ENCODE data around the gene MYO6. TPM values are rescaled to one million over a fixed set of nuclear protein-coding genes. Genes with fewer than 3 reads are reported as not detected.

MYO6 gene
- polyA plus RNA-seq, 1 donor (not counting 4 experiments of a cell fraction or from before 2014, with no cell fraction given): 24.5 TPM

DNA sequence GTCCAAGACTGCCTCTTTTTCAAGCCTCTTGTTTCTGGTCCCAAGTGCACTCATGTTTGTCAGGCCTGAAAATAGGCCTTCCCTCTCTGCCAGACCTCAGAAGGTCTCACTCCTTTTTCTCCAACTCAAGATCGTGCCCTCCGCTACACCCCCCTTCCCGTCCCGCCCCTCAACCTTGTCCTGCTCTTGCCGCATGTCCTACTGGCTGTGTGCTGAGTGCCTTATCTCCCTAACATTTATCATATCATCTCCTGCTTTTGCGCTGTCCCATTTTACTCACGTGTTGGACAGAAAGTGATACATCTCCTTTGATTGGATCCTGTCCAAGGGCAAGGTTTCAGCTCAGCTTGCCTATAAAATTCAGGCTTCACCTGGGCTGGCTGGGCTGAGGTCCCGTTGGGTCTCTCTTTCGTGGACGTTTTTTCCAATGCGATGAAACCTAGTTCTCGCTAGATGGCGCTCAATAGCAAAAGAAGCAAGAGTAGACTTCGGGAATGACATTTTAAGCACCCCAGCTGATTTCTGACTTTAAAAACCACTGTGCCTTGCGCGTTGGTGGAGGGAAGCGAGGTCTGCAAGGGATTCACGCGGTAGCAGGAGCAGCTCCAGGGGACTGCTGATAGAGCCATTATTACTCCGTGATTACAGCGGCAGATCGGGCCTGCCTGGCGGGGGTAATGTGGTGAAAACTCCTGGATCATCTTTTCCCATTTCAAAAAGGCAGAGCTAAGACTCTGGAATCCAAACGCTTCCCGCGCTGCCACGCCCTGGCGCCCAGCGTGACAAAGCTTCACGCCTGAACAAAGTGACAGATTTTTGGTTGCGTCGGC is 185.8 kb downstream of the MYO6 start:
- no peaks in the 10 kb centered on the region for H3K36me3 ChIP-seq (ENCODE audit: control insufficient read depth in 2 of 2, extremely low read depth in 1 of 2, insufficient read depth in 2 of 2, low read length in 2 of 2)
- no peaks in the 10 kb centered on the region for H4K20me1 ChIP-seq (ENCODE audit: control insufficient read depth, extremely low read depth, insufficient read depth, low read length)
- H3K4me3 ChIP-seq (ENCODE audit: control insufficient read depth in 2 of 3, extremely low read depth in 1 of 3, insufficient read depth in 2 of 3, low read depth in 1 of 3, low read length in 3 of 3): peak overlapping the region in 2 of 3 experiments; percentile 2 to 16
- no peaks in the 10 kb centered on the region for H3K79me2 ChIP-seq (ENCODE audit: control insufficient read depth, insufficient read depth, low read length)
- TF ChIP-seq, protein P1, sequence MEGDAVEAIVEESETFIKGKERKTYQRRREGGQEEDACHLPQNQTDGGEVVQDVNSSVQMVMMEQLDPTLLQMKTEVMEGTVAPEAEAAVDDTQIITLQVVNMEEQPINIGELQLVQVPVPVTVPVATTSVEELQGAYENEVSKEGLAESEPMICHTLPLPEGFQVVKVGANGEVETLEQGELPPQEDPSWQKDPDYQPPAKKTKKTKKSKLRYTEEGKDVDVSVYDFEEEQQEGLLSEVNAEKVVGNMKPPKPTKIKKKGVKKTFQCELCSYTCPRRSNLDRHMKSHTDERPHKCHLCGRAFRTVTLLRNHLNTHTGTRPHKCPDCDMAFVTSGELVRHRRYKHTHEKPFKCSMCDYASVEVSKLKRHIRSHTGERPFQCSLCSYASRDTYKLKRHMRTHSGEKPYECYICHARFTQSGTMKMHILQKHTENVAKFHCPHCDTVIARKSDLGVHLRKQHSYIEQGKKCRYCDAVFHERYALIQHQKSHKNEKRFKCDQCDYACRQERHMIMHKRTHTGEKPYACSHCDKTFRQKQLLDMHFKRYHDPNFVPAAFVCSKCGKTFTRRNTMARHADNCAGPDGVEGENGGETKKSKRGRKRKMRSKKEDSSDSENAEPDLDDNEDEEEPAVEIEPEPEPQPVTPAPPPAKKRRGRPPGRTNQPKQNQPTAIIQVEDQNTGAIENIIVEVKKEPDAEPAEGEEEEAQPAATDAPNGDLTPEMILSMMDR (optimal IDR thresholded peaks at IDR 0.05 in 1 of 3, IDR thresholded peaks at IDR 0.05 in 1 of 3, conservative IDR thresholded peaks at IDR 0.05 in 1 of 3; ENCODE audit: extremely low read depth in 1 of 3, insufficient read depth in 2 of 3, low read length in 3 of 3): peak; percentile 67 to 81 (median 68)
- no peak for TF ChIP-seq EZH2 (IDR thresholded peaks at IDR 0.05; ENCODE audit: low read length)
- DNase-seq (ENCODE audit: low read depth, low spot score) (peak; percentile 15), FAIRE-seq (peak; percentile 83)
- no peaks in the 10 kb centered on the region for H3K4me1 ChIP-seq (ENCODE audit: control insufficient read depth, extremely low read depth, insufficient read depth, low read length)
- no peaks in the 10 kb centered on the region for H3K9me3 ChIP-seq (ENCODE audit: control insufficient read depth, low read depth, low read length)
- H3K9me1 ChIP-seq (ENCODE audit: control insufficient read depth, extremely low read depth, insufficient read depth, low read length): no peaks in the 10 kb centered on the region
- dilution Hi-C loops (cut with MboI; ENCODE audit: extremely low pct_ligation_motif_present, low sequenced_read_pairs): no loop called here
- H3K4me2 ChIP-seq (ENCODE audit: control insufficient read depth, extremely low read depth, insufficient read depth, low read depth, low read length): peak overlapping the region; percentile 76
- peak overlapping the region; percentile 42 for H2AFZ ChIP-seq (ENCODE audit: control insufficient read depth, low read length)
- H3K27me3 ChIP-seq (ENCODE audit: control insufficient read depth, extremely low read depth, insufficient read depth, low read length): no peaks in the 10 kb centered on the region
- H3K27ac ChIP-seq (ENCODE audit: control insufficient read depth, insufficient read depth, low read length): no peak overlapping the region
- no peak overlapping the region for H3K9ac ChIP-seq (ENCODE audit: control insufficient read depth, extremely low read depth, insufficient read depth, low read length)

DNA sequence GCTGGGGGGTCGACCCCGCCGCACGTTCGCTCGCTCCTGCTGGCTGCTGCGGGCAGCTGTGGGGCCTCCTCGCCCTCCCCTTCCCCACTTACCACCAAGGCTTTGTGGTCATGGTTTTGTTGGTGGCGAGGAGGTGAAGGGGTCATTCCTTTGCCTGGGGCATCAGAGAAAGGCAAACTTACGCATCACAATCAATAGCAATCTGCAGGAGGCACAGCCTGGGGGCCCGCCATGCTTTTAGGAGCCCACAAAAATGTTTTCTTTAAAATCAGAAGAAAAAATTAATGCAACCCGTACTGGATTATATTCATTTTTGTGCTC is 186.4 kb downstream of the MYO6 start:
- H3K27ac ChIP-seq (ENCODE audit: control insufficient read depth, insufficient read depth, low read length): no peak overlapping the region
- no peaks in the 10 kb centered on the region for H3K36me3 ChIP-seq (ENCODE audit: control insufficient read depth in 2 of 2, extremely low read depth in 1 of 2, insufficient read depth in 2 of 2, low read length in 2 of 2)
- no peaks in the 10 kb centered on the region for H3K4me1 ChIP-seq (ENCODE audit: control insufficient read depth, extremely low read depth, insufficient read depth, low read length)
- no peaks in the 10 kb centered on the region for H3K9me3 ChIP-seq (ENCODE audit: control insufficient read depth, low read depth, low read length)
- peak overlapping the region in 2 of 3 experiments; percentile 2 to 16 for H3K4me3 ChIP-seq (ENCODE audit: control insufficient read depth in 2 of 3, extremely low read depth in 1 of 3, insufficient read depth in 2 of 3, low read depth in 1 of 3, low read length in 3 of 3)
- TF ChIP-seq EZH2 (IDR thresholded peaks at IDR 0.05; ENCODE audit: low read length): no peak
- TF ChIP-seq, protein P1 (optimal IDR thresholded peaks at IDR 0.05 in 1 of 3, IDR thresholded peaks at IDR 0.05 in 1 of 3, conservative IDR thresholded peaks at IDR 0.05 in 1 of 3; ENCODE audit: extremely low read depth in 1 of 3, insufficient read depth in 2 of 3, low read length in 3 of 3): no peak
- no peaks in the 10 kb centered on the region for H4K20me1 ChIP-seq (ENCODE audit: control insufficient read depth, extremely low read depth, insufficient read depth, low read length)
- H3K79me2 ChIP-seq (ENCODE audit: control insufficient read depth, insufficient read depth, low read length): no peaks in the 10 kb centered on the region
- DNase-seq (ENCODE audit: low read depth, low spot score): no peak
- H2AFZ ChIP-seq (ENCODE audit: control insufficient read depth, low read length): peak overlapping the region; percentile 17
- H3K27me3 ChIP-seq (ENCODE audit: control insufficient read depth, extremely low read depth, insufficient read depth, low read length): no peaks in the 10 kb centered on the region
- H3K9ac ChIP-seq (ENCODE audit: control insufficient read depth, extremely low read depth, insufficient read depth, low read length): no peak overlapping the region
- no peaks in the 10 kb centered on the region for H3K9me1 ChIP-seq (ENCODE audit: control insufficient read depth, extremely low read depth, insufficient read depth, low read length)
- H3K4me2 ChIP-seq (ENCODE audit: control insufficient read depth, extremely low read depth, insufficient read depth, low read depth, low read length): peak overlapping the region; percentile 76
- FAIRE-seq: no peak
- dilution Hi-C loops (cut with MboI; ENCODE audit: extremely low pct_ligation_motif_present, low sequenced_read_pairs): no loop called here
